Measurements from ENCODE around the gene RUVBL2.
"Not testable (repeated sequence)": the region's sequence is repeated elsewhere in the genome, so short reads cannot be mapped to it uniquely, and the experiment has no call there.

The RUVBL2 gene

DNA sequence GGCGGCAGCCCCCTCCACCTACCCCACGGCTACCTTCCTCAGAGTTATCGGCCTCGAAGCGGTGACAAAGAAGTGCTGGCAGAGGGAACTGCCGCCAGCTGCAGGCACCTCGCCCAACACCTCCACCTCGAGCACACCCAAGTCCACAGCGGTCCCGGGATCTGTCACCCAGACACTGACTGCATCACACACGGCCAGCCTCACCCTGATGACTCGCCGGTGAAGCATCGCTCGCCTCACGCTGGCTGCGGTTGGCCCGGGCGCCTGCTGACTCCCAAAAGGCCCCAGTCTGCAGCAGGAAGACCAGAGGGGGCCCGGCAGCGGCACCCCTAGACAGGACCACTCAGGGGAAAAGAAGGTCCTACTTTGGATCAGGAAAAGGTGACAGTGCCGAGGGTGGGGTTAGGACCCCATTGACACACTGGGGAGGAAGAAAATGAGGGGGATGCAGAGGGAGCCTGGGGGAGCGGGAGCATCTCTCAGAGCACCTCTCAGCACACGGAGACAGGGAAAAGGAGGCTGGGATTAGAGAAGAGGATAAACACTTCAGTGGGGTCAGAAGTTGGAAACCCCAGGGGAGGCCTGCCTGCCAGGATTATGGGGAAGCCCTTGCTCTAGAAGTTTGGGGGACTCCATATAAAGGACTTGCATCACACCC lies 56.8 kb downstream of the RUVBL2 start:
- DNase-seq = not testable (repeated sequence)

DNA sequence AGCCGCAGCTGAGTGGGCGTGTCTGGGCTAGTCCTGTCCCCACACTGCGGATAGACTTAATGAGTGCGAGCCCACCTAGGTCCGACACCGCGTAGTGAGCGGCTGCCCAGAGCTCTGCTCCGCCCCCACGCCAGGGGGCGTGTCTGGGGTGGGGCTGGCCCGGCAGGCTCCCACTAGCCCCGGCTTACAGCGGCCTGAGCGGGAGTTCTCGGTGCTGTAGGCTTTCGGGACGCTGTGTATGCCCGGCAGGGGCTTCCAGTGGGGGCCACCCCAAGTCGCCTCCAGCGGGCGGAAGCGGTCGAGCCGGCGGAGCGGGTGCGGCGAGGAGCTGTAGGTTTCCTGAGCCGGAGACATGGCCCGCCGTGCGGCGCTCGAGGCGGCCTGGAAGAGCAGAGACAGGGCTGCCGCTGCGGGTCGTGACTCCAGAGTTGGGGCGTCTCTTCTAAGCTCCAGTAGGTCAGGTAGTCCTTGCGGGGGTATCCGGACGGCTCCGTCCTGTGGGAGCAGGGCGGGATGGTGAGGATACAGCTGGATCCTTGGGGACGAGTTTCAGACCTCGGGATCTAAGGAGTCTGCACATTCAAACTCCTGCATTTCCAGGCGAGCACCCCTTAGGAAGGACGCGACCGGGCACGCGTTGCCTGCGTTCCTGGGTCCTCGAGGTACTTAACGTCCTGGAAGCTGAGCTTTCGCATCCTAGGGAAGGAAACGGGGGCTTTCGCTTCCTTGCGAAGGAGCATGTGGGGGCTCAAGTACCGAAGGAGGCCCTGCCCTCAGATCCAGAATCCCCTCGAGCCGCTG lies 62.6 kb downstream of the RUVBL2 start:
- DNase-seq = peak; percentile 30

DNA sequence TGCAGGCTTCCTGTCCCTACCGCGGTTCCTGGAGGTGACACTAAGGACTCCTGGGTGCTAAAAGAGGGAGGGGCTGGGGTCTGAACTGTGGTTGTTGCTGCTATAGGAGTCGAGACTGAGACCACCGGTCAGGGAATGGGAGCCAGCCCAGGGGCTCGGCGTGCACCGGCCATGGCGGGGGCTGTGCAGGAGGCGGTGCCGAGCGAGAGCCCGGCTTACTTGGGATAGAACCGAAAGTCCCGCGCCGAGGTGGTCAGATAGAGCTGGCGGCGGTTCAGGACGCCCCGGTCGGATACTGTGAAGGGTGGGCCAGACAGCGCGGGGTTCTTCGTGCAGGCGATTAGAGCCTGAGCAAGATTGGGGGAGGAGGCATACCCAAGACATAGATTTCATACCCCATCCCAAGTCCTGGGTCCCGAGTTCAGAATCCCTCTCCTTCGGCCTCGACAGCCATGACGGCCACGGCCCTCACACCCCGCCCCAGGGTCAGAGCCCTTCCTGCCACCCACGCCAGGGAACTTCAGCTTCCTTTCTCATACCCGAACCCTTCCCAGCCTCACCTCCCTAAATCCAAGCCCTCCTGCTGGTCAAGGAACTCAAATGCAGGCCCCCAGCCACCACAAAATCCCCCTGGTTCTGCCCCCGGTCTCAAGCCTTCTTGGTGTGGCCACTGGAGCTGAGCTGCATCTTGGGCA lies 63.4 kb downstream of the RUVBL2 start:
- not testable (repeated sequence) for DNase-seq

DNA sequence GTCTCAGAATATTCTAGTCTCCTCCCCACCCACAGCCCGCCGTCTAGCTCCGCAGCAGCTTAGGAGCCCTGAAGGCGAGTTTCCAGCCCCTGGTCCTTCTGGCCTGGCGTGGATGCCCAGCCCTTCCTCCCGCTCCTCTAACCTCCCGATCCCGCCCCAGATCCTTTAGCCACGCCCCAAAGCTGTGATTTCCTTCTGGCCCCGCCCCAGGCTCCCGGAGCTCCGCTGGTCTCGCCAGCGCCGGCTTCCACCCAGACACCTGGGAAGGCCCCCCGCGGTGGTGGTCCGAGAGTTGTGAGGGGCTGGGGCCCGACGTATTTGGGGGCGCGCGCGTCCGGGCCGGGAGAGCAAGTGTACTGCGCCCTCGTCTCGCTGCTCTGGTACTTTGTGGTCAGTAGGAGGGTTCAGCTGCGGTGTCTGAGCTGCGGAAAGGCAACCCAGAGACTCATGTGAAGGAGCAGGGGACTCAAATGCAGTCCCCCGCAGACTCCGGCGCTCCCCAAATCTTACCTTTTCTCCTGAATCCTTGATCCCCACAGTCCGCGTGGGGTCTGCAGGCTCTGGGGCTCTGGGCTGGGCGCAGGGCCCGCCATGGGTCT lies 64.0 kb downstream of the RUVBL2 start, which contains the start of gene CGB7:
CGB7 (minus strand) TSS at position 114 of the 599 bp plus-strand sequence. CDS start 2,374 bp downstream, outside the sequence.
- DNase-seq = peak; percentile 24

DNA sequence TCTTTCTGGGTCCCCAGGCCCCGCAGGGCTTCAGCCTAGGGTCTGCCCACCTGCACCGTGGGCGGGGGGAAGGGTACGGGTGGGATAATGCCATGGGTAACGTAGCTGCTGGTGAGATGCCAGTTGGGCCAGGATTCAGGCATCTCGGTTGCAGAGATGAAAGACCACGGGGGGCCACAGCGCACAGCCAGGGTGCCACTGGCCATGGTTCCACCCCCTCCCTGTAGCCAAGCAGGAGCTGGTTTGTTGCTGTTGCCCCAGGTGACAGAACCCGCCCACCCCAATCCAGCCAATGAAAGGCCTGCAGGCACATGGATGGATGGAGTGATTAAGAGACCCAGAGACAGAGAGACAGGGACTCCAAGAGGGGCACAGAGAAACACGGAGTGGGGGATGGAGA lies 64.9 kb downstream of the RUVBL2 start:
- no peak for DNase-seq

DNA sequence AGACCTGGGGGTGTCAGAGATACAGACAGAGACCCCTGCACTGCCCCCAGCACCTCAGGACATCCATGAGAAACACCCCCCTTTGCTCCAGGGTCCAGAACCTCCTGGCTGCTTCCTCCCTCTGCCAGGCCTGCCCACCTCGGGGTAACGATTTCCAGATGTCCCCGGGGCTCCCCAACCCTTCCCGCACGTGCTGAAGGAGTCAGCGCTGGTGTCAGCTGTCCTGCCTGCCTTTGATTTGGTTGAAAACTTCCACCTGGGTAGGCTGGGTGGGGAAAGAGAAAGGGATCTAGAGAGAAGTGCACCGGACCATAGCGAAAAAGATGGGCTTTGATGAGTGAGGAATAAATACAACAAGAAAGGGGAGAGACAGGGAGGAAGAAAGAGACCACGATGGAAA lies 65.4 kb downstream of the RUVBL2 start:
- no peak for DNase-seq

DNA sequence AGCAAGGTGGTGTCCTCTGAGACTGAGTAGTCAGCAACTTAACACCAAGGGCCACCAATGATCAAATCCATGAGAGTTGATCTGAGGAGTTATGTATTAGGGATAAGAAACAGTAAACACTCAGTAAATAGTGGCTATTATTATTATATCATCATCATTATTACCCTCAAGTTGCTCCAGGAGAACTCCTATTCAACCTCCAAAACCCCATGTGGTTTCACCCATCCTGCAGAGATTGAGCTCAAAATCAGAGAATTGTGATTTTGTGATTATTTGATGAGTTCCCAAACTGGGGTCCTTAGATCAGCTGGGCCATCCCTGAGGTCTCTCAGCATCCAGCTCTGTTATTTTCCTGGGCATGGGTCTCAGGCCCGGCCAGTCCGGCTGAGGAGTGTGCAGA lies 67.3 kb downstream of the RUVBL2 start:
- DNase-seq = no peak

DNA sequence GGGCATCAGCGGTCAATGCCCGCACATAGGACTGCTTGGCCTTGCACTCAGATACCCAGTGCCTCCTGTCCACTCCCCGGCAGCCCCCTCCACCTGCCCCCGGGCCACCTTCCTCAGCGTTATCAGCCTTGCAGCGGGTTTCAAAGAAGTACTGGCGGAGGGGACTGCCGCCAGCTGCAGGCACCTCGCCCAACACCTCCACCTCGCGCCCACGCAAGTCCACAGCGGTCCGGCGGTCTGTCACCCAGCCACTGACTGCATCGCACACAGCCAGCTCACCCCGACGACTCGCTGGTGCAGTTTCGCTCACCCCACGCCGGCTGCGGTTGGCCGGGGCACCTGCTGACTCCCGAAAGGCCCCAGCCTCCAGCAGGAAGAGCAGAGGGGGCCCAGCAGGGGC lies 67.8 kb downstream of the RUVBL2 start:
- no peak for DNase-seq

DNA sequence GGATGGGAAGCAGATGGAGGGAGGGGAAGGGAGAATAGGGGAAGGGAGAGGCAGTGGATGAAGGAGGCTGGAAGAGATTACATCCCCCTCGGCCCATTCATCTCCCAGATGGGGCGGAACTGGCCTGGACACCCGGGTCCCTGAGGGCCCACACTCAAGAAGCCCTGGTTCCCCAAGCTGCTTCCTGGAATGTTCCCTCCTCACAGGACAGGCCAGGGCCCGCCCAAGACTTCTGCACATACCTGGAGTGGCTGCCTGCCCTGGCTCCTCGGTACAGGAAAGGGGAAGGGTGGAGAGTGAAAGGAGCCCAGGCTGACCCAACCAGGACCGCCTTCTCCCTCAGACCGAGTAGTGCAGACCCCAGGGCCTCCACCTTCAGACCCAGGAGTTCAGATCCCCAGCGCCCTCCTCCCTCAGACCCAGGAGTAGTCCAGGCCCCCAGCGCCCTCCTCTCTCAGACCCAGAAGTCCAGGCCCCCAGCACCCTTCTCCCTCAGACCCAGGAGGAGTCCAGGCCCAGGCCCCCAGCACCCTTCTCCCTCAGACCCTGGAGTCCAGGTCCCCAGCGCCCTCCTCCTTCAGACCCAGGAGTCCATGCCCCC lies 70.4 kb downstream of the RUVBL2 start:
- no peak for DNase-seq

DNA sequence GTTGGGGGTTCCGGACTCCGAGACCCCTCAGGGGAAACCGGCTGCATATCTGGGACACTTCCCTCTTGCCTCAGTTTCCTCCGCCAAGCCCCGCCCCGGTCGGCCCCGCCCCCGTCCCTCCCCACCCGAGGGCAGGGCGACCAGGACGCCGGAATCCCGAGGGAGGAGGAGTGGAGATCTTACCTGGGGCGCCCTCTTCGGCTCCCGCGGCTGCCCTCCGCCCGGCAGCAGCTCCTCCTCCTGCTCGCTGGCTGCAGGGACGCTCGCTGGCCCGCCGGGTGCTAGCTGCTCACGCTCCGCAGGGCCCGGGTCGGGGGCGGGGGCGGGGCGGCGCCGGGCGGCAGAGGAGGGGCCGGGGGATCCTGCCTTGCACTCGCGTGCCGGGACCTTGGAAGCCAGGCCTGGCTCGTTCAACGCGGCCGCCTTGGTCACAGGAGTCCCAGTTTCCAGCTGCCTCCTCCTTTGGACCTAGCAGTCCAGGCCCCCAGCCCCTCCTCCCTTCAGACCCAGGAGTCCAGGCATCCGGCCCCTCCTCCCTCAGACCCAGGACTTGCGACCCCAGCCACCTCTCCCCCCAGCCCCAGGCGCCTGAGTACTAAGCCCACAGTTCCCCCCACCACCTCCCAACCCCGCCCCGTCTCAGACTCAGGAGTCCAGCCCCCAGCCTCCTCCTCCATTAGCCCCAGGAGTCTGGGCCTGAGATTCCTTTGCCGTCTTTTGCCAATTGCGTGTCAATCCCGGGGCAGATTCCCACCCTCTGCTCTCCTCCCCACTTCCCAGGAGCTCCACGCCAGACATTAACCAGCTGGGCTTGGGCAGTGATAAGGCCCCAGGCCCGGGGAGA lies 71.3 kb downstream of the RUVBL2 start, which contains the start of gene NTF4:
NTF4 (minus strand) TSS at position 51 of the 844 bp plus-strand sequence. CDS start 2,821 bp downstream, outside the sequence.
- no peak for DNase-seq
